Measurements from ENCODE around the gene RNF215.

RNF215 gene

GRCh38 chr22:30398685-30399680 is 11.8 kb upstream of the RNF215 start:
- H3K27me3 ChIP-seq (ENCODE audit: insufficient read depth, low read length) = peaks cover 6% of the 10 kb centered on the region
- no peaks in the 10 kb centered on the region for H3K9me2 ChIP-seq (ENCODE audit: low read depth, low read length)
- H2AFZ ChIP-seq (ENCODE audit: low read length) = no peak overlapping the region
- no peaks in the 10 kb centered on the region for H3K79me2 ChIP-seq (ENCODE audit: insufficient read depth, low read length)
- H3K9ac ChIP-seq (ENCODE audit: low read length) = no peak overlapping the region
- H3K27ac ChIP-seq (ENCODE audit: low read depth, low read length, poor library complexity, severe bottlenecking) = no peak overlapping the region
- no peak for TF ChIP-seq EZH2 (IDR thresholded peaks at IDR 0.05; ENCODE audit: borderline replicate concordance, low read length)
- no peak for TF ChIP-seq CTCF (IDR thresholded peaks at IDR 0.05; ENCODE audit: low read length)
- no peaks in the 10 kb centered on the region for H4K20me1 ChIP-seq (ENCODE audit: insufficient read depth, low read length)
- no peak overlapping the region for H3K4me2 ChIP-seq (ENCODE audit: low read length)
- no peaks in the 10 kb centered on the region for H3K9me3 ChIP-seq (ENCODE audit: low read length)
- no peak overlapping the region for H3K4me3 ChIP-seq (ENCODE audit: low read depth, low read length, poor library complexity, severe bottlenecking)
- peaks cover 11% of the 10 kb centered on the region for H3K4me1 ChIP-seq (ENCODE audit: insufficient read depth, low read length, severe bottlenecking)
- H3K36me3 ChIP-seq (ENCODE audit: insufficient read depth, low read length) = no peaks in the 10 kb centered on the region
- no peaks in the 10 kb centered on the region for H3F3A ChIP-seq (ENCODE audit: insufficient read depth, low read length)

DNA sequence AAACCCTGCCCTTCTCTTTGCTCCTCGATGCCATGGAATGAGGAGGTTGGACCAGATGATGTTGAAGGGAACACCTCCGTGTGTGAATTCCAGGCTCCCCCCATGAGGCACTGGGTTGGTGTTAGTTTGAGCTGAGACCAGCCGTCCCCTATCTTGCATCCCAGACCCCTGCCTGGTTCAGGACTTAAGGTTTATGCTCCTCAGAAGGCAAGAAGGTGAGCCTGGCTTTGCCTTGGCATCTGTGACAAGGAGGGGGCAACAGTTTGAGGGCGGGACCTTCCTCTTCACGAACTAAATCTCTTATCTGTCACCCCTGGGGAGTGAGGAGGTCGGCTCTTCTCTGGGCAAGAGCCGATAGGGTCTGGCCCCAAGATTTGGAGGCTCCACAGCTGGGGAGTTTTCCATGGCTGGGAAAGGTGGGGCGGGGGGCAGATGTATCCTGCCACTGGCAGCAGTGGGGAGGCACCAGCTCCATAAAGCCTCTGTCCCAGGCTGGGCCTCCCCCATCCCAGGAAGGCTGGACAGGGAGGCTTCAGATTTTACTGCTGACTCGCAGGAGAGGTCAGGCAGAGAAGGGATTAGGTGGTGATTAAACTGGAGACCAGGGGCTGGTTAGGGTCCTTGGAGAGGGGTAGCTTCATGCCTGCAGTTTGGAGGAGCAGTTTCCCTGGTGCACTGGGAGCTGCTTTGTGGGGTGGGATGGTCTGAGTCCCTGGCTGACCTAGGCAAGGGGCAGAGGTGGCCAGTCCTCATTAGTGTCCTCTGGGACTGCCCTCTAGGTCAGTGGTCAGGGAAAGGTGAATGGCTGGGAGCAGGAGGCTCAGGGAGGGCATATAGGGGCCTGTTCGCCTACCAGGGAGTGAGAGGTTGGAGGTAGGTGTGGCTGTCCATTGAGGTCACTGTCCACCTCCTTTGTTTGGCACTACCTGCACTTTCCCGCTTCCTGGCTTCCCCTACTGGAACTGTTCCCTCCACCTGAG is 10.7 kb upstream of the RNF215 start:
- Histone ChIP-seq H3K9ac (ENCODE audit: low read length) (no peak overlapping the region; the same call in 1 of the 2 replicates), H3K4me1 (ENCODE audit: insufficient read depth, low read length, severe bottlenecking) (peaks cover 17% of the 10 kb centered on the region), H3K4me2 (ENCODE audit: low read length) (peak overlapping the region; percentile 54; the same call in 1 of the 2 replicates), H3K4me3 (ENCODE audit: low read depth, low read length, poor library complexity, severe bottlenecking) (peak overlapping the region; percentile 41), H3F3A (ENCODE audit: insufficient read depth, low read length) (no peaks in the 10 kb centered on the region), H3K27ac (ENCODE audit: low read depth, low read length, poor library complexity, severe bottlenecking) (no peak overlapping the region), H2AFZ (ENCODE audit: low read length) (no peak overlapping the region), H3K79me2 (ENCODE audit: insufficient read depth, low read length) (no peaks in the 10 kb centered on the region), H3K9me3 (ENCODE audit: low read length) (no peaks in the 10 kb centered on the region), H3K9me2 (ENCODE audit: low read depth, low read length) (no peaks in the 10 kb centered on the region), H4K20me1 (ENCODE audit: insufficient read depth, low read length) (no peaks in the 10 kb centered on the region), H3K36me3 (ENCODE audit: insufficient read depth, low read length) (no peaks in the 10 kb centered on the region), H3K27me3 (ENCODE audit: insufficient read depth, low read length) (peaks cover 6% of the 10 kb centered on the region)
- TF ChIP-seq EZH2 (IDR thresholded peaks at IDR 0.05; ENCODE audit: borderline replicate concordance, low read length) (no peak), CTCF (IDR thresholded peaks at IDR 0.05; ENCODE audit: low read length) (no peak)

- peak within 1 kb of the TSS; percentile 54 for H3K4me2 ChIP-seq (ENCODE audit: low read length)
- no peak within 1 kb of the TSS for H2AFZ ChIP-seq (ENCODE audit: low read length)
- no peaks in the 10 kb centered on the region for H3K9me2 ChIP-seq (ENCODE audit: low read depth, low read length)
- TF ChIP-seq CTCF (IDR thresholded peaks at IDR 0.05; ENCODE audit: low read length) = no peak
- no peak for TF ChIP-seq EZH2 (IDR thresholded peaks at IDR 0.05; ENCODE audit: borderline replicate concordance, low read length)
- H3K27me3 ChIP-seq (ENCODE audit: insufficient read depth, low read length) = peaks cover 6% of the 10 kb centered on the region
- H4K20me1 ChIP-seq (ENCODE audit: insufficient read depth, low read length) = no peaks in the 10 kb centered on the region
- no peaks in the 10 kb centered on the region for H3F3A ChIP-seq (ENCODE audit: insufficient read depth, low read length)
- H3K9ac ChIP-seq (ENCODE audit: low read length) = no peak within 1 kb of the TSS; the same call in 1 of the 2 replicates
- H3K9me3 ChIP-seq (ENCODE audit: low read length) = no peaks in the 10 kb centered on the region
- H3K79me2 ChIP-seq (ENCODE audit: insufficient read depth, low read length) = no peaks in the 10 kb centered on the region
- H3K36me3 ChIP-seq (ENCODE audit: insufficient read depth, low read length) = no peaks in the 10 kb centered on the region
- peaks cover 26% of the 10 kb centered on the region for H3K4me1 ChIP-seq (ENCODE audit: insufficient read depth, low read length, severe bottlenecking)
- H3K4me3 ChIP-seq (ENCODE audit: low read depth, low read length, poor library complexity, severe bottlenecking) = peak within 1 kb of the TSS; percentile 41
- H3K27ac ChIP-seq (ENCODE audit: low read depth, low read length, poor library complexity, severe bottlenecking) = no peak within 1 kb of the TSS
Observed at GRCh38 chr22:30396871-30397655, 9.9 kb upstream of the RNF215 start, which contains the start of gene SEC14L2. TSS of gene SEC14L2 (plus strand) at chr22:30397018. CDS start at chr22:30397117, 99 bp downstream.

Data from OCI-LY1 (cell line).